Neural cell (in vitro differentiated cells): Measurements from ENCODE around the gene LMO7.

Source experiments
- EP300 ChIP-seq: fragments of 450-650 bp; conservative IDR thresholded peaks from 2 replicates; pipeline ENCODE4 v1.6.1; 2014; ENCODE audit warnings: antibody characterized with exemption, mild to moderate bottlenecking, moderate library complexity; ENCODE audit not compliant: poor library complexity, severe bottlenecking
- EZH2 ChIP-seq: fragments of 200-600, 300-800 bp; shearing (Covaris generic), sonication (generic); IDR thresholded peaks from 2 replicates; pipeline ENCODE4 v1.6.1; 2014; ENCODE audit warnings: antibody characterized with exemption, low read length, borderline replicate concordance, mild to moderate bottlenecking; ENCODE audit not compliant: insufficient read depth, poor library complexity, severe bottlenecking
- MXI1 ChIP-seq: fragments of 450-650 bp; conservative IDR thresholded peaks from 2 replicates; pipeline ENCODE4 v1.6.1; 2014; ENCODE audit warnings: antibody characterized with exemption, mild to moderate bottlenecking; ENCODE audit not compliant: poor library complexity, severe bottlenecking
- TAF1 ChIP-seq: IDR thresholded peaks from 2 replicates; pipeline ENCODE4 v1.6.1; 2012; ENCODE audit warnings: low read depth
- TF ChIP-seq, protein P1 (sequence below): fragments of 450-650 bp; IDR thresholded peaks from 2 replicates; pipeline ENCODE4 v1.5.1; 2014; ENCODE audit warnings: antibody characterized with exemption, mild to moderate bottlenecking, moderate library complexity; ENCODE audit not compliant: poor library complexity, severe bottlenecking
- TF ChIP-seq, protein P2 (sequence below): IDR thresholded peaks from 2 replicates; pipeline ENCODE4 v1.6.1; 2012; ENCODE audit warnings: borderline replicate concordance

DNA sequence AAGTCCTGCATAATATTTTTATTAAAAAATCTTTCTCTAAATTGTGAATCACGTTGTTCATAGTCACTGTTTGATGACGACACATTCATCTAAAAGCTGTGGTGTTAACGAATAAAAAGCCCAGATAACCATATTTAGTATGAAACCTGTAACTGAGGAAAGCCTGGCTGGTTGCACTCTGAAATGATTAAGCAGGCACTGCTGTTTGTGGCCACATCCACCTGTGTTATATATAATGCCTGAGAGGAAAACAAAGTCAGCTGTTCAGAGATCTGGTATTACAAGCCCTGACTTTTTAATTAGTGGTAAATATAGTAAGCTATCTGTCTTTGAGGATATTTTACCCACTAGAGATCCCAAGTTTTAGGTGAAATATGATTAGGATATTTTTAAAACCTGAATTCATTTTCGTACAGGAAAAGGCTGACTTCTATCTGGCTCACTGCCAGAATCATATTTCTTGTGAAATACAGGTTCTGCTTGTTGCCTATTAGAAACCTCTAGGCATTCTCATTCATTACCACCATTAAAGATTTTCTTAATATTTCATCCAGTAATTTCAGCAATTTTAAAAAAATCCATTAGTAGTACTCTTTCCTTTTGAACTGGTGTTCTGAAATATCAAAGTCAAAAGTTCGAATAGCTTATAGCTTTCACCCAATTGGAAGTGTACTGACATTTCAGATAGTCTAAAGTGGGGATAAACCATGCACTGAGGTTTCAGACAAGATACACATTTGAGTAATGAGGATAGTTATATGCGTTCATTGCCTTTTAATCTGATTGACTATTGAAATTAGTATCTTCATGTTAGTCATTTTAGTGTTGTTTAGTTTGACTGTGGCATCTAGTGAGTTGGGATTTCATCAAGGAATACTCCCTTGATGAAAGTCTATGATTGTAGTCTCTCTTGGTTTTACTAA, 79.7 kb downstream of the LMO7 start:
- TF ChIP-seq, protein P1, sequence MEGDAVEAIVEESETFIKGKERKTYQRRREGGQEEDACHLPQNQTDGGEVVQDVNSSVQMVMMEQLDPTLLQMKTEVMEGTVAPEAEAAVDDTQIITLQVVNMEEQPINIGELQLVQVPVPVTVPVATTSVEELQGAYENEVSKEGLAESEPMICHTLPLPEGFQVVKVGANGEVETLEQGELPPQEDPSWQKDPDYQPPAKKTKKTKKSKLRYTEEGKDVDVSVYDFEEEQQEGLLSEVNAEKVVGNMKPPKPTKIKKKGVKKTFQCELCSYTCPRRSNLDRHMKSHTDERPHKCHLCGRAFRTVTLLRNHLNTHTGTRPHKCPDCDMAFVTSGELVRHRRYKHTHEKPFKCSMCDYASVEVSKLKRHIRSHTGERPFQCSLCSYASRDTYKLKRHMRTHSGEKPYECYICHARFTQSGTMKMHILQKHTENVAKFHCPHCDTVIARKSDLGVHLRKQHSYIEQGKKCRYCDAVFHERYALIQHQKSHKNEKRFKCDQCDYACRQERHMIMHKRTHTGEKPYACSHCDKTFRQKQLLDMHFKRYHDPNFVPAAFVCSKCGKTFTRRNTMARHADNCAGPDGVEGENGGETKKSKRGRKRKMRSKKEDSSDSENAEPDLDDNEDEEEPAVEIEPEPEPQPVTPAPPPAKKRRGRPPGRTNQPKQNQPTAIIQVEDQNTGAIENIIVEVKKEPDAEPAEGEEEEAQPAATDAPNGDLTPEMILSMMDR, result no peak
- TF ChIP-seq, protein P2, sequence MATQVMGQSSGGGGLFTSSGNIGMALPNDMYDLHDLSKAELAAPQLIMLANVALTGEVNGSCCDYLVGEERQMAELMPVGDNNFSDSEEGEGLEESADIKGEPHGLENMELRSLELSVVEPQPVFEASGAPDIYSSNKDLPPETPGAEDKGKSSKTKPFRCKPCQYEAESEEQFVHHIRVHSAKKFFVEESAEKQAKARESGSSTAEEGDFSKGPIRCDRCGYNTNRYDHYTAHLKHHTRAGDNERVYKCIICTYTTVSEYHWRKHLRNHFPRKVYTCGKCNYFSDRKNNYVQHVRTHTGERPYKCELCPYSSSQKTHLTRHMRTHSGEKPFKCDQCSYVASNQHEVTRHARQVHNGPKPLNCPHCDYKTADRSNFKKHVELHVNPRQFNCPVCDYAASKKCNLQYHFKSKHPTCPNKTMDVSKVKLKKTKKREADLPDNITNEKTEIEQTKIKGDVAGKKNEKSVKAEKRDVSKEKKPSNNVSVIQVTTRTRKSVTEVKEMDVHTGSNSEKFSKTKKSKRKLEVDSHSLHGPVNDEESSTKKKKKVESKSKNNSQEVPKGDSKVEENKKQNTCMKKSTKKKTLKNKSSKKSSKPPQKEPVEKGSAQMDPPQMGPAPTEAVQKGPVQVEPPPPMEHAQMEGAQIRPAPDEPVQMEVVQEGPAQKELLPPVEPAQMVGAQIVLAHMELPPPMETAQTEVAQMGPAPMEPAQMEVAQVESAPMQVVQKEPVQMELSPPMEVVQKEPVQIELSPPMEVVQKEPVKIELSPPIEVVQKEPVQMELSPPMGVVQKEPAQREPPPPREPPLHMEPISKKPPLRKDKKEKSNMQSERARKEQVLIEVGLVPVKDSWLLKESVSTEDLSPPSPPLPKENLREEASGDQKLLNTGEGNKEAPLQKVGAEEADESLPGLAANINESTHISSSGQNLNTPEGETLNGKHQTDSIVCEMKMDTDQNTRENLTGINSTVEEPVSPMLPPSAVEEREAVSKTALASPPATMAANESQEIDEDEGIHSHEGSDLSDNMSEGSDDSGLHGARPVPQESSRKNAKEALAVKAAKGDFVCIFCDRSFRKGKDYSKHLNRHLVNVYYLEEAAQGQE, result no peak
- TF ChIP-seq EZH2 (no peak), MXI1 (no peak), TAF1 (no peak), EP300 (no peak)
